H1 (cell line): ENCODE measurements around the gene NEK10. TPM values are rescaled to one million over a fixed set of nuclear protein-coding genes. Genes with fewer than 3 reads are reported as not detected.

ENCODE experiments used
- CTCF ChIA-PET: fragments of 300-600 bp; sonication (Branson Sonifier 250); formaldehyde crosslinking; loops from one replicate; lab custom pipeline; 2021; ENCODE audit not compliant: partially characterized antibody; lab: Charles Lee
- POLR2A ChIA-PET: fragments of 300-600 bp; sonication (Branson Sonifier 250); formaldehyde crosslinking; loops from one replicate; lab custom pipeline; 2021; ENCODE audit warnings: inconsistent platforms; ENCODE audit not compliant: partially characterized antibody; lab: Charles Lee
- DNase-seq, 2 experiments: peaks; one replicate each; pipeline versions ENCODE4 v3.0.0 to v3.0.0-alpha.2; 2010 to 2022; ENCODE audit warnings: low spot score in 2 of 2, low read depth in 1 of 2, mixed read lengths in 1 of 2
- FAIRE-seq: peaks from 2 replicates; lab custom pipeline; 2011; peaks lifted over from hg19 to GRCh38; lab: Jason Lieb, UNC
- H2AFZ ChIP-seq: 2 replicates; pipeline ENCODE4 v1.8.1; 2012; ENCODE audit warnings: low read length, inconsistent platforms
- H2AK5ac ChIP-seq: 2 replicates; pipeline ENCODE4 v1.6.1; 2013; ENCODE audit warnings: low read depth, low read length
- H2BK120ac ChIP-seq: replicated peaks from 2 replicates; pipeline ENCODE3; 2013; ENCODE audit warnings: low read depth, low read length, inconsistent platforms
- H2BK12ac ChIP-seq: 2 replicates; pipeline ENCODE4 v1.6.1; 2013; ENCODE audit warnings: low read depth, low read length
- H2BK15ac ChIP-seq: 2 replicates; pipeline ENCODE4 v1.6.1; 2013; ENCODE audit warnings: low read length
- H2BK20ac ChIP-seq: 2 replicates; pipeline ENCODE4 v1.6.1; 2013; ENCODE audit warnings: low read length
- H2BK5ac ChIP-seq: 2 replicates; pipeline ENCODE4 v1.6.1; 2013; ENCODE audit warnings: low read depth, low read length
- H3K14ac ChIP-seq: 2 replicates; pipeline ENCODE4 v1.6.1; 2013; ENCODE audit warnings: inconsistent platforms; ENCODE audit not compliant: insufficient read length
- H3K18ac ChIP-seq: 2 replicates; pipeline ENCODE4 v1.6.1; 2013; ENCODE audit warnings: low read length; ENCODE audit errors: extremely low read depth
- H3K23ac ChIP-seq: 2 replicates; pipeline ENCODE4 v1.6.1; 2013; ENCODE audit warnings: inconsistent platforms; ENCODE audit not compliant: insufficient read length
- H3K23me2 ChIP-seq: 2 replicates; pipeline ENCODE4 v1.6.1; 2013; ENCODE audit warnings: low read depth, low read length
- H3K27ac ChIP-seq: 2 replicates; pipeline ENCODE4 v1.6.1; 2011; ENCODE audit warnings: low read depth, low read length, inconsistent platforms
- H3K27me3 ChIP-seq, 4 experiments: replicated peaks in 1 of 4; 1 replicate in 1 of 4; 2 replicates in 3 of 4; pipeline versions ENCODE4 v1.6.1 to v1.8.1; 2011 to 2013; ENCODE audit warnings: low read length in 3 of 4, mild to moderate bottlenecking in 3 of 4, inconsistent platforms in 2 of 4, mixed read lengths in 2 of 4, moderate library complexity in 1 of 4; ENCODE audit not compliant: control insufficient read depth in 3 of 4, insufficient read depth in 3 of 4; ENCODE audit errors: extremely low read depth in 1 of 4
- H3K36me3 ChIP-seq, 4 experiments: 2 replicates each; pipeline versions ENCODE4 v1.6.1 to v1.8.1; 2011 to 2013; ENCODE audit warnings: mild to moderate bottlenecking in 4 of 4, low read length in 3 of 4, moderate library complexity in 2 of 4, control low read depth in 1 of 4, inconsistent platforms in 1 of 4; ENCODE audit not compliant: insufficient read depth in 4 of 4, control insufficient read depth in 2 of 4
- H3K4ac ChIP-seq: replicated peaks from 2 replicates; pipeline ENCODE3; 2013; ENCODE audit warnings: low read length, low read depth, mixed read lengths, inconsistent platforms; ENCODE audit not compliant: insufficient read length
- H3K4me1 ChIP-seq, 4 experiments: replicated peaks in 1 of 4; 1 replicate in 1 of 4; 2 replicates in 3 of 4; pipeline versions ENCODE4 v1.6.1 to v1.8.1; 2011 to 2013; ENCODE audit warnings: low read length in 3 of 4, inconsistent platforms in 2 of 4, mixed read lengths in 1 of 4; ENCODE audit not compliant: insufficient read depth in 4 of 4, control insufficient read depth in 3 of 4
- H3K4me2 ChIP-seq, 2 experiments: 2 replicates each; pipeline versions ENCODE4 v1.6.1 to v1.8.1; 2011 to 2013; ENCODE audit warnings: low read depth in 2 of 2, low read length in 2 of 2, control low read depth in 1 of 2, inconsistent platforms in 1 of 2, mild to moderate bottlenecking in 1 of 2; ENCODE audit not compliant: insufficient read depth in 1 of 2
- H3K4me3 ChIP-seq, 4 experiments: fragments of 200-600, 300-600 bp in 1 of 4; sonication (generic), shearing (Covaris generic), sonication (Bioruptor Twin) in 1 of 4; 2 replicates each; pipeline versions ENCODE4 v1.5.1 to v1.8.1; 2011 to 2016; ENCODE audit warnings: low read length in 4 of 4, low read depth in 3 of 4, control low read depth in 2 of 4, inconsistent platforms in 2 of 4, mild to moderate bottlenecking in 2 of 4, mixed read lengths in 1 of 4, moderate library complexity in 1 of 4; ENCODE audit not compliant: insufficient read depth in 2 of 4; ENCODE audit errors: extremely low read depth in 1 of 4
- H3K56ac ChIP-seq: replicated peaks from 2 replicates; pipeline ENCODE3; 2013; ENCODE audit warnings: low read depth, mild to moderate bottlenecking, mixed read lengths, low read length, inconsistent platforms; ENCODE audit not compliant: insufficient read length
- H3K79me1 ChIP-seq: 2 replicates; pipeline ENCODE4 v1.6.1; 2013; ENCODE audit warnings: low read depth, low read length, control low read depth
- H3K79me2 ChIP-seq, 2 experiments: 2 replicates each; pipeline versions ENCODE4 v1.6.1 to v1.8.1; 2012 to 2013; ENCODE audit warnings: low read length in 2 of 2, mild to moderate bottlenecking in 2 of 2, inconsistent platforms in 1 of 2; ENCODE audit not compliant: insufficient read depth in 2 of 2, control insufficient read depth in 1 of 2
- H3K9ac ChIP-seq, 4 experiments: replicated peaks in 1 of 4; 1 replicate in 1 of 4; 2 replicates in 3 of 4; pipeline versions ENCODE4 v1.6.1 to v1.8.1; 2011 to 2013; ENCODE audit warnings: low read depth in 3 of 4, low read length in 3 of 4, control low read depth in 2 of 4, mild to moderate bottlenecking in 2 of 4, moderate library complexity in 2 of 4, inconsistent platforms in 1 of 4; ENCODE audit errors: extremely low read depth in 1 of 4
- H3K9me3 ChIP-seq, 2 experiments: 2 replicates each; pipeline versions ENCODE4 v1.6.1 to v1.8.1; 2012 to 2013; ENCODE audit warnings: mild to moderate bottlenecking in 2 of 2, moderate library complexity in 2 of 2, control low read depth in 1 of 2, inconsistent platforms in 1 of 2, low read depth in 1 of 2, low read length in 1 of 2, mixed read lengths in 1 of 2; ENCODE audit not compliant: insufficient read depth in 2 of 2
- H4K20me1 ChIP-seq, 2 experiments: replicated peaks in 1 of 2; 2 replicates each; pipeline versions ENCODE3 to v1.8.1; 2011 to 2013; ENCODE audit warnings: inconsistent platforms in 2 of 2, low read length in 2 of 2, mild to moderate bottlenecking in 1 of 2; ENCODE audit not compliant: insufficient read depth in 2 of 2, control insufficient read depth in 1 of 2
- H4K5ac ChIP-seq: 2 replicates; pipeline ENCODE4 v1.6.1; 2013; ENCODE audit warnings: low read length, low read depth, mixed read lengths, inconsistent platforms; ENCODE audit not compliant: insufficient read length
- H4K8ac ChIP-seq: 2 replicates; pipeline ENCODE4 v1.8.0; 2013; ENCODE audit warnings: mild to moderate bottlenecking, moderate library complexity, low read length, inconsistent platforms; ENCODE audit not compliant: insufficient read depth; ENCODE audit errors: extremely low read depth
- H4K91ac ChIP-seq: replicated peaks from 2 replicates; pipeline ENCODE3; 2013; ENCODE audit warnings: low read length, mixed read lengths, inconsistent platforms; ENCODE audit not compliant: insufficient read length
- BCL11A ChIP-seq, 2 experiments: IDR thresholded peaks; one replicate each; pipeline ENCODE4 v1.6.1; 2011; ENCODE audit warnings: low read depth in 2 of 2, low read length in 2 of 2, mild to moderate bottlenecking in 2 of 2
- CEBPB ChIP-seq: IDR thresholded peaks from 2 replicates; pipeline ENCODE4 v1.6.1; 2012; ENCODE audit warnings: low read depth, low read length
- CTBP2 ChIP-seq: IDR thresholded peaks from 2 replicates; pipeline ENCODE4 v1.7.0; 2011; ENCODE audit warnings: borderline replicate concordance, mild to moderate bottlenecking, moderate library complexity, mixed read lengths, low read length; ENCODE audit not compliant: insufficient read depth, insufficient read length
- MAFK ChIP-seq: IDR thresholded peaks from 2 replicates; pipeline ENCODE4 v1.6.1; 2012; ENCODE audit warnings: low read depth, mild to moderate bottlenecking, improper control_type of control experiment, low read length
- NRF1 ChIP-seq: IDR thresholded peaks from 2 replicates; pipeline ENCODE4 v1.6.1; 2011; ENCODE audit warnings: mild to moderate bottlenecking, low read depth, low read length, improper control_type of control experiment
- SUZ12 ChIP-seq: fragments of 200-600 bp; sonication (generic); IDR thresholded peaks from 2 replicates; pipeline ENCODE4 v1.6.1; 2012; ENCODE audit warnings: mild to moderate bottlenecking, inconsistent platforms, low read length, moderate library complexity, mixed read lengths
- TAF7 ChIP-seq: optimal IDR thresholded peaks from 2 replicates; pipeline ENCODE3; 2011; ENCODE audit warnings: low read depth, mild to moderate bottlenecking, inconsistent platforms, low read length, moderate library complexity, borderline replicate concordance
- WGBS, 2 experiments: shearing (Covaris generic) in 1 of 2; methylation state at CpG; one replicate each; pipeline versions ENCODE4 v1.1.6 to v1.1.7; 2013 to 2015; ENCODE audit warnings: low lambda C conversion rate in 2 of 2, mixed read lengths in 2 of 2, inconsistent platforms in 1 of 2, low coverage in 1 of 2, missing lambda C conversion rate in 1 of 2; ENCODE audit not compliant: insufficient replicate concordance in 2 of 2, insufficient coverage in 1 of 2, insufficient read length in 1 of 2; ENCODE audit errors: extremely low coverage in 1 of 2, missing lambda C conversion rate in 1 of 2; 5-methylcytosine and 5-hydroxymethylcytosine counted together
- polyA plus RNA-seq, 7 experiments: library from polyadenylated mRNA; depleted of rRNA in 3 of 7; stranded (reverse) in 5 of 7; unstranded in 2 of 7; fragments of >200 nt in 5 of 7; fragments of 200-250 nt in 2 of 7; gene quantifications; 1 replicate in 5 of 7; 2 replicates in 1 of 7; 4 replicates in 1 of 7; pipeline versions ENCODE4 v1.2.1 to v1.2.3, GENCODE V29; 2011 to 2013; ENCODE audit warnings: missing spikeins in 2 of 7, mixed read lengths in 2 of 7
- total RNA-seq: library from RNA; stranded (reverse); fragmentation: NEBNext Ultra II Directional; extraction: Animal tissue kit (Norgen Biotek cat#: 25700); gene quantifications from 2 replicates; pipeline ENCODE4 v1.2.1, GENCODE V29; 2021

NEK10 gene
- total and polyA plus RNA-seq, 2 of the 8 experiments (the other 6 are each of a cell fraction or from before 2014, with no cell fraction given), result 0.18 to 0.50 TPM

GRCh38 chr3:27110020-27110419 lies 259.2 kb downstream of the NEK10 start:
- Histone ChIP-seq H4K91ac (no peak overlapping the region), H3K9ac (no peak overlapping the region), H3K4me3 (no peak overlapping the region), H3K23me2 (no peaks in the 10 kb centered on the region), H3K56ac (no peak overlapping the region), H3K4me2 (no peak overlapping the region), H2BK120ac (no peak overlapping the region), H3K36me3 (no peaks in the 10 kb centered on the region), H2AK5ac (no peak overlapping the region), H2BK5ac (no peak overlapping the region), H3K23ac (no peak overlapping the region), H4K8ac (no peak overlapping the region), H2BK20ac (no peak overlapping the region), H3K14ac (no peak overlapping the region), H4K20me1 (no peaks in the 10 kb centered on the region), H3K79me1 (no peaks in the 10 kb centered on the region), H3K4me1 (peaks cover 0 to 8% (median 4%) of the 10 kb centered on the region in 4 experiments; a peak in 2 of 7 replicates), H3K9me3 (no peaks in the 10 kb centered on the region), H2BK12ac (no peak overlapping the region), H2AFZ (no peak overlapping the region), H2BK15ac (no peak overlapping the region), H4K5ac (no peak overlapping the region), H3K18ac (no peak overlapping the region), H3K27ac (no peak overlapping the region), H3K27me3 (no peaks in the 10 kb centered on the region)
- FAIRE-seq, result no peak
- CTCF ChIA-PET, result no interaction called here
- POLR2A ChIA-PET, result no interaction called here
- no peak for DNase-seq
- WGBS, 2 experiments, result 90% methylated on average over 3 of the region's 3 CpGs; no CpG with 5 or more reads in 1 of the 2 experiments
- TF ChIP-seq TAF7 (no peak), BCL11A (IDR thresholded peaks at IDR 0.05; ENCODE audit: low read depth in 2 of 2, low read length in 2 of 2) (no peak), CTBP2 (no peak), MAFK (no peak), CEBPB (peak; percentile 76; the same call in 1 of the 2 replicates), NRF1 (no peak), SUZ12 (no peak)
- TF ChIP-seq, all 59 proteins: peak for 1
- Histone ChIP-seq H3K4ac (no peak overlapping the region), H3K79me2 (no peaks in the 10 kb centered on the region)
